ENCODE measurements around the gene PRUNE2. TPM values are rescaled to one million over a fixed set of nuclear protein-coding genes. Genes with fewer than 3 reads are reported as not detected.

PRUNE2 gene
- total RNA-seq, 3 donors from 2014 or later, result 4.6 to 14.7 (median 12.0) TPM

DNA sequence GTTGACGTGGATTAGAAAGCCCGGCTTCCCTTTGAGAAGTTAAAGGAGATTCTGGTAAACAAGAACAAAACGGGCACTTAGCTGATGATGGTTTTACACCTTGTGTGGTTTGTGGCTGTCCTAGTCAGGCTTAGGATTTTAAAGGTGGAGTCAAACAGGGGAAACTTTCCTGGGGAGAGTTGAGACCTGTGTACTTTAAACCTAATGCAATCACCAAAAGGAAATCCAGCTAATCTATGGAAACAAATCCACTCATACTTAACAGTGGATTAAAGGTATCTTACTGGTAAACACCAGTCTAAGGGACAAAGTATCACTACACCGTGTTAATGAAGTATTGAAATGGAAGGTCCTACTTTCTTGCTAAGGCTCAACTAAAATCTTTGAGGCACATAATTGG, 291.9 kb downstream of the PRUNE2 start:
- Histone ChIP-seq H3K27ac (no peak overlapping the region), H3K4me1 (no peaks in the 10 kb centered on the region), H3K9me3 (no peaks in the 10 kb centered on the region), H3K36me3 (no peaks in the 10 kb centered on the region), H3K27me3 (no peaks in the 10 kb centered on the region), H3K4me3 (no peak overlapping the region)
- intact Hi-C loops (cut with DNase I; ENCODE audit: low total_unique reads), result no loop called here
- DNase-seq (ENCODE audit: low spot score in 2 of 2), result no peak
- TF ChIP-seq POLR2AphosphoS5 (IDR thresholded peaks at IDR 0.05) (no peak), POLR2A (IDR thresholded peaks at IDR 0.05) (no peak)
- TF ChIP-seq, protein P1, sequence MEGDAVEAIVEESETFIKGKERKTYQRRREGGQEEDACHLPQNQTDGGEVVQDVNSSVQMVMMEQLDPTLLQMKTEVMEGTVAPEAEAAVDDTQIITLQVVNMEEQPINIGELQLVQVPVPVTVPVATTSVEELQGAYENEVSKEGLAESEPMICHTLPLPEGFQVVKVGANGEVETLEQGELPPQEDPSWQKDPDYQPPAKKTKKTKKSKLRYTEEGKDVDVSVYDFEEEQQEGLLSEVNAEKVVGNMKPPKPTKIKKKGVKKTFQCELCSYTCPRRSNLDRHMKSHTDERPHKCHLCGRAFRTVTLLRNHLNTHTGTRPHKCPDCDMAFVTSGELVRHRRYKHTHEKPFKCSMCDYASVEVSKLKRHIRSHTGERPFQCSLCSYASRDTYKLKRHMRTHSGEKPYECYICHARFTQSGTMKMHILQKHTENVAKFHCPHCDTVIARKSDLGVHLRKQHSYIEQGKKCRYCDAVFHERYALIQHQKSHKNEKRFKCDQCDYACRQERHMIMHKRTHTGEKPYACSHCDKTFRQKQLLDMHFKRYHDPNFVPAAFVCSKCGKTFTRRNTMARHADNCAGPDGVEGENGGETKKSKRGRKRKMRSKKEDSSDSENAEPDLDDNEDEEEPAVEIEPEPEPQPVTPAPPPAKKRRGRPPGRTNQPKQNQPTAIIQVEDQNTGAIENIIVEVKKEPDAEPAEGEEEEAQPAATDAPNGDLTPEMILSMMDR (IDR thresholded peaks at IDR 0.05), result no peak

DNA sequence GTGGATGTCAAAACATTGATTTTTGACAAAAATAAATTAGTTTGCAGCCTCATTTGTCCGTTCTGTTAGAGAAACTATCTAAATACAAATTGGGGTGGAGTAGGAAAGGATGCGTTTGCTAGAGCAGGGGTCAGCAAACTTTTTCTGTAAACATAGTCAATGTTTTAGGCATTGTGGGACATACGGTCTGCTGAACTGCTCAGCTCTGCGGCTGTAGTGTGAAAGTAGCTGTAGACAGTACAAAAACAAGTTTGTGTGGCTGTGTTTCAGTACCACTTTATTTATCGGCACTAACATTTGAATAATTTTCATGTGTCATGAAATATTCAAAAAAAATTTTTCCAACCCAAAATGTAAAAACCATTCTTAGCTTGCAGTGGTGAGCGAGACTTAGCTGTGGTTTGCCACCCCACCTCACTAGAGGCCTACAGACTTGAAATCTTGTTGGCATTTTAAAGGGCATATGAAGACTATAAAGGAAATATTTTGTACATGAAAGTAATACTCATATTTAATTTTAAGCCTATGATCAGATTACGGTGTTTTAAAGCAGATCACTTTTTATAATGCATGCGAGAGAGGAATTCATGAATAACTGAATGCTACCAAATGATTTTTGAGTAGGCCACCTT, 292.6 kb downstream of the PRUNE2 start:
- Histone ChIP-seq H3K36me3 (no peaks in the 10 kb centered on the region), H3K27me3 (no peaks in the 10 kb centered on the region), H3K4me3 (no peak overlapping the region), H3K27ac (no peak overlapping the region), H3K9me3 (no peaks in the 10 kb centered on the region), H3K4me1 (no peaks in the 10 kb centered on the region)
- no peak for DNase-seq (ENCODE audit: low spot score in 2 of 2)
- intact Hi-C loops (cut with DNase I; ENCODE audit: low total_unique reads), result no loop called here
- TF ChIP-seq POLR2A (IDR thresholded peaks at IDR 0.05) (no peak), POLR2AphosphoS5 (IDR thresholded peaks at IDR 0.05) (no peak)
- TF ChIP-seq, protein P1 (IDR thresholded peaks at IDR 0.05), result no peak

DNA sequence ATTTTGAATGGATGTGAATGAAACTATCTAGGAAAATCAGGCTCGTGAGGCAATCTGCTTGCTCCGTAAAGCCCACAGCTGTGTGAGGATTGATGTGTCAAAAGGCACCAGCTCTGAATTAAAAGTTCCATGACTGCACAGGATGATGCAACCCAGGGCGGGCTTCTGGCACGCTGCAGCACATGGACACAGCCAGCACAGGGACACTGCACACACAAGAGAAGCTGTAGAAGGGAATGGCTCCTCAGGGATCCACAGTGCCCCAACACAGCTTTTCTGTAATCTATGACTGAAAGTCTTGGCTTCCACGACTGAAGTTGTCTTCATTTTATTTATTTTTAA, 295.9 kb downstream of the PRUNE2 start:
- Histone ChIP-seq H3K27me3 (no peaks in the 10 kb centered on the region), H3K4me1 (no peaks in the 10 kb centered on the region), H3K27ac (no peak overlapping the region), H3K36me3 (no peaks in the 10 kb centered on the region), H3K9me3 (no peaks in the 10 kb centered on the region), H3K4me3 (no peak overlapping the region)
- TF ChIP-seq, protein P1 (IDR thresholded peaks at IDR 0.05), result no peak
- TF ChIP-seq POLR2A (IDR thresholded peaks at IDR 0.05) (no peak), POLR2AphosphoS5 (IDR thresholded peaks at IDR 0.05) (peak in 2 of 3 donors; percentile 49 to 59)
- intact Hi-C loops (cut with DNase I; ENCODE audit: low total_unique reads), result no loop called here
- DNase-seq (ENCODE audit: low spot score in 2 of 2), result peak in 1 of 2 donors; percentile 19

DNA sequence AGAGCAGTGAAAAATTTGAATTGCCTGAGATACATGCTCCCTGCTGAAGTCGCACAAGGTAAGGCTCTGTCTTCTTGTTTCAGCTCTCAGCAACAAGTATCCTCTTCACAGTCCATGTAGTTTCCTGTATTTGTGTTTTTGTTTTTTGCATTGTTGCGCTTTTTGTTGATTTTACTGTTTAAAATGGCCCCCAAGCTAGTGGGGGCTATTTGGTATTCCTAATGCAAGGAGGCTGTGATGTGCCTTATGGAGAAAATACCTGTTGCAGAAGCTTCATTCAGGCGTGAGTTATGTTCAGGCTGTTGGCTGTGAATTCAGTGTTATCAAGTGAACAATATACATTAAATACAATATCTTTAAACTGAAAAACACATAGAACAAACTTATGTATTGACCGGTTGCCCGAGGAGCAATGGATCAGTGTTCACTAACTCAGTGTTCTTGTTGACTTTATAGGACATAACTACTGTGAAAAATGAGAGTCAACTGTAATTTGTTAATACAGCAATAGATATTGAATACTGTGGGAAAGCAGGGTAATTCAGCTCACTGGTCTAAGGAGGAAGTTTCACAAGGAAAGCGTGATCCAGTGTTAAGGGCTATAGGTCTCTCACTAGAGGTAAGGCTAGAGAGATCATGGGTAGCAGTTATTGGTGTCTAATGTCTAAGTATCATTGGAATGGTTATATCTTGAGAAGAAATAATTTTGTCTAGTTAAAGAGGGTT, 296.5 kb downstream of the PRUNE2 start:
- DNase-seq (ENCODE audit: low spot score in 2 of 2), result no peak
- no peaks in the 10 kb centered on the region for H3K4me1 ChIP-seq
- no peak overlapping the region for H3K4me3 ChIP-seq
- intact Hi-C loops (cut with DNase I; ENCODE audit: low total_unique reads), result no loop called here
- H3K36me3 ChIP-seq, result no peaks in the 10 kb centered on the region
- no peaks in the 10 kb centered on the region for H3K27me3 ChIP-seq
- TF ChIP-seq POLR2A (IDR thresholded peaks at IDR 0.05), result no peak
- no peak for TF ChIP-seq POLR2AphosphoS5 (IDR thresholded peaks at IDR 0.05)
- TF ChIP-seq, protein P1 (IDR thresholded peaks at IDR 0.05), result no peak
- no peaks in the 10 kb centered on the region for H3K9me3 ChIP-seq
- H3K27ac ChIP-seq, result no peak overlapping the region

DNA sequence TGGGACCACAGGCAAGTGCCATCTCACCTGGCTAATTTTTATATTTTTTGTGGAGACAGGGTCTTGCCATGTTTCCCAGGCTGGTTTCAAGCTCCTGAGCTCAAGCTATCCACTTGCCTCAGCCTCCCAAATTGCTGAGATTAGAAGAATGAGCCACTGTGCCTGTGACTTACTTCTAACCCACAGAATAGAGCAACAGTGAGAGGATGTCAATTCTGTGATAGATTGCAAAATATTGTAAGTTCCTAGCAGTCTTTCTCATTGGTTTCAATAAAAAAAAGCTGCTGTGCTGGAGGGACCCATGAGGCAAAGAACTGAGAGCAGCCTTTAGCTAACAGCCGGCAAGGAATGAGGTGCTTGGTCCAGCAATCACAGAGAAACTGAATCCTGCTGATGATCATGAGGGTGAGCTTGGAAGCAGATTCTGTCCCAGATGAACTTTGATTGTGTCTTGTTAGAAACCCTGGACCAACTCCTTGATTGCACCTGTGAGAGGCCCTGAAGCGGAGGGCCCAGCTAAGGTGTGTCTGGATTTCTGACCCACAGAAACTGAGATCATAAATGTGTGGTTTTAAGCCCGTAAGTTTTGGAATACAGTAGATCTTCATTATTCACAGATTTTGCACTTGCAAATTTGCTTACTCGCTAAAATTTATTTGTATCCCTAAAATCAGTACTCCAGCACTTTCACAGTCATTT, 297.2 kb downstream of the PRUNE2 start:
- Histone ChIP-seq H3K4me3 (no peak overlapping the region), H3K27ac (no peak overlapping the region), H3K36me3 (no peaks in the 10 kb centered on the region), H3K9me3 (no peaks in the 10 kb centered on the region), H3K27me3 (no peaks in the 10 kb centered on the region), H3K4me1 (no peaks in the 10 kb centered on the region)
- TF ChIP-seq POLR2AphosphoS5 (IDR thresholded peaks at IDR 0.05) (no peak), POLR2A (IDR thresholded peaks at IDR 0.05) (no peak)
- TF ChIP-seq, protein P1 (IDR thresholded peaks at IDR 0.05), result no peak
- intact Hi-C loops (cut with DNase I; ENCODE audit: low total_unique reads), result no loop called here
- DNase-seq (ENCODE audit: low spot score in 2 of 2), result no peak

All from breast epithelium (tissue), 4 donors.